Transverse colon (tissue), 4 donors: ENCODE measurements around the gene SLC7A9.

Experiments
- CTCF ChIP-seq, 5 experiments: fragments of 200-600 bp in 3 of 5; fragments of 450-650 bp in 2 of 5; sonication (generic) in 3 of 5; IDR thresholded peaks; 1 replicate in 2 of 5; 2 replicates in 3 of 5; pipeline ENCODE4 v1.5.1; 2016 to 2017; ENCODE audit warnings: antibody characterized with exemption in 5 of 5, inconsistent platforms in 3 of 5, mild to moderate bottlenecking in 2 of 5, moderate library complexity in 1 of 5
- EP300 ChIP-seq: sonication (generic); formaldehyde crosslinking; IDR thresholded peaks from one replicate; pipeline ENCODE4 v1.6.1; 2017; ENCODE audit warnings: antibody characterized with exemption, low read depth
- POLR2AphosphoS5 ChIP-seq, 3 donors: sonication (generic); formaldehyde crosslinking; IDR thresholded peaks; one replicate each; pipeline ENCODE4 v1.6.1; 2016; ENCODE audit warnings: antibody characterized with exemption in 3 of 3

- TF ChIP-seq CTCF (IDR thresholded peaks at IDR 0.05), result no peak
- TF ChIP-seq EP300, result no peak
- TF ChIP-seq POLR2AphosphoS5 (IDR thresholded peaks at IDR 0.05), result no peak
Observed at GRCh38 chr19:32861596-32861995, 8.0 kb downstream of the SLC7A9 start.
